HL-60/S4 (cell line): ENCODE results near the gene AHRR.
"Not testable (repeated sequence)": the region's sequence is repeated elsewhere in the genome, so short reads cannot be mapped to it uniquely, and the experiment has no call there.

Experiments
- in situ Hi-C: fragments of 300-500 bp; cut with MboI; formaldehyde crosslinking; loops from 2 replicates; pipeline ENCODE4 v1.14.3; 2022; ENCODE audit warnings: low sequenced_read_pairs

Gene AHRR

GRCh38 chr5:479566-480319 is 158.2 kb downstream of the AHRR start:
- in situ Hi-C loops: no loop called here

GRCh38 chr5:481347-481746 is 159.8 kb downstream of the AHRR start:
- in situ Hi-C loops: no loop called here

DNA sequence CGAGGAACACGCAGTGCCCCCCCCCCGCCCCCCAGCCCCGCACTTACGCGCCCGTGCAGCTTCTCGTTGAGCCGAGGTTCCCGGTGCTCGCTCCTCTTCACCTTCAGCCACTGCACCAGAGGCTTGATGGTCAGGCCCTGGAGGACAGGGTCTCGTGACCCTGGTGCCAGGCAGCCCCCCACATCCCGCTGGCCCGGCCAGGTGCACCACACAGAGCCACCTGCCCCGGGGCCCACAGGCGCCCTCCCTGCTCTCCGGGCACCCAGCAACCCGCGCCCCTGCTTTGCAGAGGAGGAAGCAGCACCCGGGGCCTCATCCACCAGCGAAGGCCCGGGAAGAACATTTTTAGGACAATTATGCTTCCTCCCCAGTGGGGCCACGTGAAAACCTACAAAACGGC is 160.5 kb downstream of the AHRR start:
- in situ Hi-C loops: no loop called here

DNA sequence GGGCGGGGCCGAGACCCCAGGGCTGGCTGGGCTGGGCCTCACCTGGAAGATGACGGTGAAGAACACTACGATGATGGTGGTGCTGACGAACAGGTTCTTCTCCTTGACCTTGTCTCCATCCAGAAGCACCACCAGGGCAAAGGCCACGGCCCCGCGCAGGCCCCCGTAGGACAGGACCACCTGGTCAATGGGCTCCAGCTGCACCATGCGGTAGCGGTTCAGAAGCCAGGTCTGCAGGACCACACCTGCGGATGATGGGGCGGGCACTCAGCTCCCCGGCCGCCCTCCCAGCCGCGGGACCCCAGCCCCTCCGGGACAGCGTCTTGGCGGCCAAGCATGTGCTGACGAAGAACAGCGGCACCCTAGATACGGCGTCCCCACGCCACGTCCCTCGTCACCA is 161.0 kb downstream of the AHRR start:
- in situ Hi-C loops: no loop called here

DNA sequence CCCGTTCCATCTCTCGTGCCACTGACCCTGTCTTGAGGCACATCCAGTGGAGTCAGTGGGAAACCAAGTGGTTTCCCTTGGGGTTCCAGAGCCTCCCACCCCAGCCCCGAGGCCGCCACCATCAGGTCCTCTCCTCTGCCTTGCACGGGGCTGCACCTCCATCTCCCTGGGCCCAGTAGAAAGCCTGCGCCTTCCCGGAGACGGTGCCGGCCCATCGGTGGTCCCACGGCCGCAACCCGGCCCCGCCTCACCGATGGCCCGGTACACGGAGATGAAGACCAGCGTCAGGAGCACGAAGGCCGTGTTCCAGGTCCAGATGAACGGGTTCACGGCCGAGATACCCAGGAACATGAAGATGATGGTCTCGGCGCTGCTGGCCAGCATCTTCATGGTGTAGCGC is 161.5 kb downstream of the AHRR start:
- in situ Hi-C loops: no loop called here

DNA sequence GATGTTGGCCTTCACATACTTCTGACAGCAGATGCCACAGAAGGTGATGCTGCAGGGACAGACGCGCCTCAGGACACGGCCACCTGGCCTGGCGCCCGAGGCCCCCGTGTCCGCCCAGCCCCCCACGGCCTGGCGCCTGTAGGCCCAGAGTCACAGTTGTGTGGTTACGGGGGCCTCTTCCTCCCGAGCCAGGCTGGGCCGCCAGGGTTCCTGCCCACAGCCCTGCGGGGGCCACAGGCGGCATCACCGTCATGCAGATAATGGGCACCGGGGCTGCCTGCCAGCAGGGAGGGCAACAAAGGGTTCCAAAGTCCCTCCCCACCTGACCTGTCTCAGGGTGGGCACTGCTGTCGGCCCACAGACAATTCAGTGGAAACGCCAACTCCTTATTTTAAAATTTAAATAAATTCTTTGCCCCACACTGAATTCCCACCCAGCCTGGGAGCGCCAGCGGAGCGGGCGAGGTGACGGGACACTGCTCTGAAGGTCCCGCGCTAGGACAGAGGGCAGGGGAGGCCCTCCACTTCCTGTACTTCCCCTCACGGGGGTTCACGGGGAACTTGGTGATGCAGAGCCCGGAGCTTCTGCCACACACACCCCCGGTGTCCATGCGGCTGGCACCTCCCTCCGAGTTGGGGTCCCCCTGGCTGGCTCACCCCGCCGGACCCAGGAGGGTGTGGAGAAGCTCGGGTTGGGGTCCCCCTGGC is 162.1 kb downstream of the AHRR start:
- in situ Hi-C loops: no loop called here

DNA sequence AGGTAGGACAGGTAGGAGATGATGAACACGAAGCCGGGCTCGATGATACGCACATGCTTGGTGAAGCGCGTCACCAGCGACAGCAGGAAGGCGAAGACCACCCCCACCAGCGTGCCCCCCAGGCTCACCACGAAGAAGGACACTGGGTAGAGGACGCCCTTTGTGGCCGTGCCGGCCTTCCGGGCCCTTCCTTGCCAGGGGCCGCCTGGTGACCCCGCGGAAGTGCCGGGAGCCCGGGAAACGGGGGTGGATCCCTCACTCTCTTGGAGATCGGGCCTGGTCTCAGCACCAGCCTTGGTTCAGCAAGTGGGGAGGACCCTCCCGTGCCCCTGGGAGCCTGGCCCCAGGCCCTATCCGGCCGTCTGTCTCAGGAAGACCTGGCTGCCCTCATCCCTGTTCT is 163.0 kb downstream of the AHRR start:
- in situ Hi-C loops: no loop called here

DNA sequence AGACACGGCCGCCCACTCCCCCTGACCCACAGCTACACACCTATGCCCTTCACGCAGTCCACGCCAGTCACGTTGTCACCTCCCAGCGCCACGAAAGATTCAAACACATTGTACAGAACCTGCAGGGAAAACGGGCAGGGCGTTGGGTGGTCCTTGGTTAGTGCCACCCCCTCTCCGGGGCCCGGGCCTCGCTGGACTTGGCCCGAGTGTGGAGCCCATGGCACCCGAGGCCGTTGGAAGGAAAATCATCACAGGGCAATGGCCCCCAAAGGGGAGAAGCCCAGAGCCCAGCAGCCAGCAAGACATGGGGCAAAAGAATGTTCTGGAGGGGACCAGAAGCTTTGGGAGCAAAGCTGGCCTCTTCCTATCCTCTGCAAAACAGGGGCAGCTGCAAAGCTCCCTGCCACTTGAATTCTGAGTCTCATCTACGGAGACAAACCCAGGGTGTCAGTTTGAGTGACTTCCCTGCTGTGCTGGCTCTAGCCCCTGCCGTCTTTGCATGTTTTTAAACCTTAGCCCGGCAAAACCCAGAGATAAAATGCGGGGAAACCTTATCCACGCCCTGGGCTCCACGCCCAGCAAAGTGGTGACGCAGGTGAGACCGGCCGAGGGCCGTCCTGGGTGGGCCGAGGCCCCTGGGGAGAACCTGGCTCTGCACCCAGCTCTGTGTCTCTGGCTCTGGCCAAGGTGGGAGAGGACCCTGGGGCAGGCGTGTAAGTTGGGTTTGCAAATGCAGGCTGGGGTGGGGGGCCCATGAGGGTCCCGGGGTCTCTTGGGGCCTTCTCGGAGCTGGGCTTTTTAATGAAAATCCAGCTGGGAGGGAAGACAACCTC is 163.8 kb downstream of the AHRR start:
- in situ Hi-C loops: no loop called here

DNA sequence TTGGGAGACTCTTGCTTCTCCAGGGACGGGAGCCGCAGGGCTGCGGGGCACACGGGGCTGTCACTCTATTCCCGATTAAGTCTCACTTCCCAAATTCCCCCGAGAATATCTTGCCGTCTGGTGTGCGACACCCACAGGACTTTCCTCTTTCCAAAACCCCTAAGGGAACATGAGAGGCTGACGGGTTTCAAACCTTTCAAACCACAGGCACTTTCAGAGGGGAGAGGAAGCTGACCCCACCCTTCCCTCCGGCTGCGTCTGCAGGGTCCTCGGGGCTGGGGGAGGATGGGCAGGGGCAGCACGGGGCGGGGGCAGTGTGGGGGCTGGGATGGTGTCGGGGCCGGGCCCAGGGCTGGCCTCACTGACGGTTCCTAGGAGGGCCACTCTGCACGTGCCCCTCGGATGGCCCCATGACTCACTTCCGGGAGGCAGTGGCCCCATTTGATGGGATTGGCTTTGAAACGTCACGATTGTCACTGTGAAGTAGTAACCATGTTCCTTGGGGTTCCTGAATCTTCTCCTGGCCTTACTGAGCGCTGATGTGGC is 164.5 kb downstream of the AHRR start:
- in situ Hi-C loops: no loop called here

- in situ Hi-C loops: not testable (repeated sequence)
Measured at GRCh38 chr5:486597-486996, 165.1 kb downstream of the AHRR start.
